Naive thymus-derived CD4-positive, alpha-beta T cell (primary cell): ENCODE results near the gene LNX1. TPM values are rescaled to one million over a fixed set of nuclear protein-coding genes. Genes with fewer than 3 reads are reported as not detected.

ENCODE experiments used
- ATAC-seq: fragments of 150-1000 bp; cut with Tn5 transposase; 2 replicates; pipeline ENCODE4 v1.10.0; 2021; ENCODE audit warnings: mild to moderate bottlenecking, moderate library complexity
- CTCF ChIA-PET: fragments of 350-600 bp; sonication (Branson Sonifier 250); formaldehyde crosslinking; loops from one replicate; lab custom pipeline; 2021; ENCODE audit warnings: antibody characterized with exemption; lab: Charles Lee
- POLR2A ChIA-PET: fragments of 350-600 bp; sonication (Branson Sonifier 250); formaldehyde crosslinking; loops from one replicate; lab custom pipeline; 2021; ENCODE audit warnings: antibody characterized with exemption, inconsistent platforms; lab: Charles Lee
- DNase-seq, 9 donors: peaks; one replicate each; pipeline versions ENCODE4 v3.0.0 to v3.0.0-alpha.2; 2020 to 2022; ENCODE audit warnings: mixed read lengths in 1 of 9
- H3K27ac ChIP-seq: one replicate; pipeline ENCODE4 v1.7.0; 2013; ENCODE audit warnings: mild to moderate bottlenecking, low read depth, low read length, moderate library complexity
- H3K27me3 ChIP-seq, 2 donors: one replicate each; pipeline ENCODE4 v1.7.0; 2013; ENCODE audit warnings: low read length in 2 of 2, mild to moderate bottlenecking in 2 of 2, moderate library complexity in 2 of 2; ENCODE audit not compliant: control insufficient read depth in 2 of 2, insufficient read depth in 2 of 2
- H3K36me3 ChIP-seq, 3 experiments: 1 replicate in 2 of 3; 2 replicates in 1 of 3; pipeline ENCODE4 v1.7.0; 2013; ENCODE audit warnings: low read length in 3 of 3, mild to moderate bottlenecking in 3 of 3, moderate library complexity in 1 of 3; ENCODE audit not compliant: insufficient read depth in 3 of 3, control insufficient read depth in 2 of 3
- H3K4me1 ChIP-seq, 2 donors: one replicate each; pipeline ENCODE4 v1.7.0; 2013; ENCODE audit warnings: low read length in 2 of 2, mild to moderate bottlenecking in 2 of 2, moderate library complexity in 1 of 2; ENCODE audit not compliant: control insufficient read depth in 2 of 2, insufficient read depth in 2 of 2
- H3K4me3 ChIP-seq: 2 replicates; pipeline ENCODE4 v1.7.0; 2013; ENCODE audit warnings: mild to moderate bottlenecking, low read length
- H3K9me3 ChIP-seq, 3 experiments: 1 replicate in 2 of 3; 2 replicates in 1 of 3; pipeline ENCODE4 v1.7.0; 2013; ENCODE audit warnings: low read length in 3 of 3; ENCODE audit not compliant: control insufficient read depth in 2 of 3
- H3K27ac Mint-ChIP-seq, 9 donors: one replicate each; pipeline ENCODE4 v1.8.0; 2020 to 2022; ENCODE audit warnings: mixed read lengths in 9 of 9, mild to moderate bottlenecking in 8 of 9, moderate library complexity in 5 of 9, inconsistent platforms in 2 of 9
- H3K27me3 Mint-ChIP-seq, 5 donors: one replicate each; pipeline ENCODE4 v1.8.0; 2021 to 2022; ENCODE audit warnings: mixed read lengths in 5 of 5, mild to moderate bottlenecking in 1 of 5
- H3K36me3 Mint-ChIP-seq, 5 donors: one replicate each; pipeline ENCODE4 v1.8.0; 2020 to 2022; ENCODE audit warnings: mixed read lengths in 5 of 5, mild to moderate bottlenecking in 3 of 5, inconsistent platforms in 1 of 5
- H3K4me1 Mint-ChIP-seq, 7 donors: one replicate each; pipeline ENCODE4 v1.8.0; 2020 to 2022; ENCODE audit warnings: mixed read lengths in 7 of 7, mild to moderate bottlenecking in 3 of 7, inconsistent platforms in 1 of 7
- H3K4me3 Mint-ChIP-seq, 10 donors: one replicate each; pipeline ENCODE4 v1.8.0; 2020 to 2022; ENCODE audit warnings: mild to moderate bottlenecking in 10 of 10, mixed read lengths in 10 of 10, moderate library complexity in 6 of 10, inconsistent platforms in 2 of 10
- H3K9me3 Mint-ChIP-seq, 11 donors: one replicate each; pipeline ENCODE4 v1.8.0; 2020 to 2022; ENCODE audit warnings: mixed read lengths in 11 of 11, mild to moderate bottlenecking in 4 of 11, inconsistent platforms in 1 of 11, moderate library complexity in 1 of 11
- intact Hi-C, 2 donors: fragments of 100-400 bp; cut with micrococcal nuclease; formaldehyde crosslinking; loops; one replicate each; pipeline ENCODE4 v1.15.1; 2023
- polyA plus RNA-seq, 2 donors: library from polyadenylated mRNA; unstranded; fragments of 300-500 nt; fragmentation: Illumina TruSeq; gene quantifications; one replicate each; pipeline ENCODE4 v1.2.3, GENCODE V29; 2021
- total RNA-seq, 6 experiments: library from RNA in 5 of 6; stranded (reverse) in 5 of 6; gene quantifications; 1 replicate in 5 of 6; 2 replicates in 1 of 6; pipeline ENCODE4 v1.2.3 and lab custom pipeline; 2021 to 2026

LNX1 gene
- total and polyA plus RNA-seq, 7 experiments from 2014 or later, result 0.09 to 0.48 TPM; not detected in 5

- Histone ChIP-seq H3K36me3 (no peaks in the 10 kb centered on the region), H3K27ac (no peak overlapping the region), H3K27me3 (no peaks in the 10 kb centered on the region), H3K4me1 (no peaks in the 10 kb centered on the region), H3K9me3 (no peaks in the 10 kb centered on the region), H3K4me3 (no peak overlapping the region)
- intact Hi-C loops, result no loop called here
- Mint-ChIP-seq H3K4me3 (no peak overlapping the region), H3K36me3 (no peaks in the 10 kb centered on the region), H3K4me1 (no peaks in the 10 kb centered on the region), H3K9me3 (peaks cover 0 to 3% (median 0%) of the 10 kb centered on the region in 11 donors), H3K27me3 (peaks cover 0 to 39% (median 20%) of the 10 kb centered on the region in 5 donors), H3K27ac (no peak overlapping the region)
- ChIA-PET CTCF (no interaction called here), POLR2A (no interaction called here)
- ATAC-seq (no peak), DNase-seq (no peak)
Measured at GRCh38 chr4:53602390-53602789, 11.1 kb upstream of the LNX1 start.

- Histone ChIP-seq H3K4me1 (no peaks in the 10 kb centered on the region), H3K27ac (no peak overlapping the region), H3K9me3 (no peaks in the 10 kb centered on the region), H3K4me3 (no peak overlapping the region), H3K36me3 (no peaks in the 10 kb centered on the region), H3K27me3 (no peaks in the 10 kb centered on the region)
- Mint-ChIP-seq H3K9me3 (peaks cover 0 to 3% (median 0%) of the 10 kb centered on the region in 11 donors), H3K4me3 (no peak overlapping the region), H3K4me1 (no peaks in the 10 kb centered on the region), H3K27me3 (peaks cover 0 to 41% (median 26%) of the 10 kb centered on the region in 5 donors), H3K27ac (no peak overlapping the region), H3K36me3 (no peaks in the 10 kb centered on the region)
- intact Hi-C loops, result no loop called here
- ATAC-seq, result no peak
- POLR2A ChIA-PET, result no interaction called here
- DNase-seq, result no peak
- CTCF ChIA-PET, result no interaction called here
Measured at GRCh38 chr4:53601251-53601764, 10.0 kb upstream of the LNX1 start.

GRCh38 chr4:53599632-53600031, 8.3 kb upstream of the LNX1 start:
- Mint-ChIP-seq H3K4me3 (no peak overlapping the region), H3K27me3 (peaks cover 0 to 51% (median 25%) of the 10 kb centered on the region in 5 donors), H3K36me3 (no peaks in the 10 kb centered on the region), H3K27ac (no peak overlapping the region), H3K4me1 (no peaks in the 10 kb centered on the region), H3K9me3 (peaks cover 0 to 2% (median 0%) of the 10 kb centered on the region in 11 donors)
- Histone ChIP-seq H3K27me3 (no peaks in the 10 kb centered on the region), H3K4me3 (no peak overlapping the region), H3K4me1 (no peaks in the 10 kb centered on the region), H3K36me3 (no peaks in the 10 kb centered on the region), H3K9me3 (no peaks in the 10 kb centered on the region), H3K27ac (no peak overlapping the region)
- DNase-seq (no peak), ATAC-seq (no peak)
- POLR2A ChIA-PET, result no interaction called here
- intact Hi-C loops, result no loop called here
- CTCF ChIA-PET, result no interaction called here

GRCh38 chr4:53598901-53599300, 7.6 kb upstream of the LNX1 start:
- ATAC-seq (no peak), DNase-seq (no peak)
- POLR2A ChIA-PET, result no interaction called here
- H3K4me3 Mint-ChIP-seq, result no peak overlapping the region
- H3K27me3 ChIP-seq, result no peaks in the 10 kb centered on the region
- peaks cover 0 to 2% (median 0%) of the 10 kb centered on the region in 11 donors for H3K9me3 Mint-ChIP-seq
- H3K36me3 Mint-ChIP-seq, result no peaks in the 10 kb centered on the region
- no peak overlapping the region for H3K27ac Mint-ChIP-seq
- no peak overlapping the region for H3K27ac ChIP-seq
- H3K36me3 ChIP-seq, result no peaks in the 10 kb centered on the region
- no peaks in the 10 kb centered on the region for H3K4me1 Mint-ChIP-seq
- H3K4me1 ChIP-seq, result no peaks in the 10 kb centered on the region
- CTCF ChIA-PET, result no interaction called here
- H3K9me3 ChIP-seq, result no peaks in the 10 kb centered on the region
- intact Hi-C loops, result no loop called here
- H3K27me3 Mint-ChIP-seq, result peaks cover 0 to 52% (median 26%) of the 10 kb centered on the region in 5 donors
- no peak overlapping the region for H3K4me3 ChIP-seq

GRCh38 chr4:53598483-53598882, 7.2 kb upstream of the LNX1 start:
- CTCF ChIA-PET, result no interaction called here

GRCh38 chr4:53596901-53597300, 5.6 kb upstream of the LNX1 start:
- Histone ChIP-seq H3K36me3 (no peaks in the 10 kb centered on the region), H3K4me3 (no peak overlapping the region), H3K9me3 (no peaks in the 10 kb centered on the region), H3K27ac (no peak overlapping the region), H3K4me1 (no peaks in the 10 kb centered on the region), H3K27me3 (no peaks in the 10 kb centered on the region)
- CTCF ChIA-PET, result no interaction called here
- Mint-ChIP-seq H3K4me3 (no peak overlapping the region), H3K4me1 (peaks cover 0 to 4% (median 3%) of the 10 kb centered on the region in 7 donors), H3K27me3 (peaks cover 12 to 46% (median 33%) of the 10 kb centered on the region in 5 donors), H3K27ac (no peak overlapping the region), H3K9me3 (peaks cover 0 to 1% (median 0%) of the 10 kb centered on the region in 11 donors), H3K36me3 (no peaks in the 10 kb centered on the region)
- ATAC-seq, result no peak
- intact Hi-C loops, result no loop called here
- no peak for DNase-seq
- POLR2A ChIA-PET, result no interaction called here

More at GRCh38 chr4:53598483-53598882, 7.2 kb upstream of the LNX1 start:
- H3K9me3 ChIP-seq, result no peaks in the 10 kb centered on the region
- intact Hi-C loops, result no loop called here
- peaks cover 0 to 2% (median 0%) of the 10 kb centered on the region in 11 donors for H3K9me3 Mint-ChIP-seq
- H3K27ac Mint-ChIP-seq, result no peak overlapping the region
- no peaks in the 10 kb centered on the region for H3K27me3 ChIP-seq
- ATAC-seq, result no peak
- no peak overlapping the region for H3K27ac ChIP-seq
- no peaks in the 10 kb centered on the region for H3K4me1 ChIP-seq
- no peak overlapping the region for H3K4me3 Mint-ChIP-seq
- no peaks in the 10 kb centered on the region for H3K36me3 ChIP-seq
- POLR2A ChIA-PET, result no interaction called here
- H3K27me3 Mint-ChIP-seq, result peaks cover 0 to 52% (median 26%) of the 10 kb centered on the region in 5 donors
- no peaks in the 10 kb centered on the region for H3K36me3 Mint-ChIP-seq
- DNase-seq, result no peak
- H3K4me1 Mint-ChIP-seq, result no peaks in the 10 kb centered on the region
- H3K4me3 ChIP-seq, result no peak overlapping the region

GRCh38 chr4:53595834-53596233, 4.5 kb upstream of the LNX1 start:
- ChIA-PET CTCF (no interaction called here), POLR2A (no interaction called here)
- intact Hi-C loops, result no loop called here
- no peaks in the 10 kb centered on the region for H3K9me3 ChIP-seq
- peaks cover 0 to 1% (median 0%) of the 10 kb centered on the region in 11 donors for H3K9me3 Mint-ChIP-seq
- H3K36me3 ChIP-seq, result no peaks in the 10 kb centered on the region
- peaks cover 22 to 49% (median 39%) of the 10 kb centered on the region in 5 donors for H3K27me3 Mint-ChIP-seq
- no peaks in the 10 kb centered on the region for H3K4me1 ChIP-seq
- peaks cover 0 to 6% of the 10 kb centered on the region in 2 donors for H3K27me3 ChIP-seq
- H3K27ac ChIP-seq, result no peak overlapping the region
- H3K27ac Mint-ChIP-seq, result no peak overlapping the region
- H3K4me1 Mint-ChIP-seq, result peaks cover 0 to 11% (median 9%) of the 10 kb centered on the region in 7 donors
- no peak overlapping the region for H3K4me3 Mint-ChIP-seq
- ATAC-seq (no peak), DNase-seq (no peak)
- no peaks in the 10 kb centered on the region for H3K36me3 Mint-ChIP-seq
- H3K4me3 ChIP-seq, result no peak overlapping the region
